Neural crest cell (in vitro differentiated cells): ENCODE results near the gene SPHK2. TPM values are rescaled to one million over a fixed set of nuclear protein-coding genes. Genes with fewer than 3 reads are reported as not detected.

Experiments
- DNase-seq: peaks from one replicate; pipeline ENCODE4 v3.0.0; 2021; ENCODE audit warnings: low read depth, mixed read lengths, low spot score
- H3K27ac Mint-ChIP-seq: one replicate; pipeline ENCODE4 v1.8.0; 2021; ENCODE audit warnings: mild to moderate bottlenecking, mixed read lengths; ENCODE audit not compliant: unreplicated experiment
- H3K27me3 Mint-ChIP-seq: 2 replicates; pipeline ENCODE4 v1.8.0; 2021; ENCODE audit warnings: low read depth, mild to moderate bottlenecking, mixed read lengths
- H3K36me3 Mint-ChIP-seq: 2 replicates; pipeline ENCODE4 v1.8.0; 2021; ENCODE audit warnings: low read depth, mild to moderate bottlenecking, mixed read lengths
- H3K4me1 Mint-ChIP-seq: 2 replicates; pipeline ENCODE4 v1.8.0; 2021; ENCODE audit warnings: mixed read lengths
- H3K4me3 Mint-ChIP-seq: one replicate; pipeline ENCODE4 v1.8.0; 2021; ENCODE audit warnings: mild to moderate bottlenecking, mixed read lengths
- H3K9me3 Mint-ChIP-seq: 2 replicates; pipeline ENCODE4 v1.8.0; 2021; ENCODE audit warnings: mixed read lengths
- long read RNA-seq: library from polyadenylated mRNA; unstranded; transcript quantifications from one replicate; pipeline ENCODE4 v2.0.0, GENCODE V29; 2020
- total RNA-seq: library from RNA; stranded (reverse); gene quantifications from 2 replicates; pipeline ENCODE4 v1.2.1, GENCODE V29; 2021
- TF ChIP-seq, protein P1 (sequence below): fragments of 200-600 bp; sonication (generic); conservative IDR thresholded peaks from 2 replicates; pipeline ENCODE4 v1.5.0; 2021; ENCODE audit warnings: antibody characterized with exemption, mild to moderate bottlenecking

SPHK2 gene, protein sequence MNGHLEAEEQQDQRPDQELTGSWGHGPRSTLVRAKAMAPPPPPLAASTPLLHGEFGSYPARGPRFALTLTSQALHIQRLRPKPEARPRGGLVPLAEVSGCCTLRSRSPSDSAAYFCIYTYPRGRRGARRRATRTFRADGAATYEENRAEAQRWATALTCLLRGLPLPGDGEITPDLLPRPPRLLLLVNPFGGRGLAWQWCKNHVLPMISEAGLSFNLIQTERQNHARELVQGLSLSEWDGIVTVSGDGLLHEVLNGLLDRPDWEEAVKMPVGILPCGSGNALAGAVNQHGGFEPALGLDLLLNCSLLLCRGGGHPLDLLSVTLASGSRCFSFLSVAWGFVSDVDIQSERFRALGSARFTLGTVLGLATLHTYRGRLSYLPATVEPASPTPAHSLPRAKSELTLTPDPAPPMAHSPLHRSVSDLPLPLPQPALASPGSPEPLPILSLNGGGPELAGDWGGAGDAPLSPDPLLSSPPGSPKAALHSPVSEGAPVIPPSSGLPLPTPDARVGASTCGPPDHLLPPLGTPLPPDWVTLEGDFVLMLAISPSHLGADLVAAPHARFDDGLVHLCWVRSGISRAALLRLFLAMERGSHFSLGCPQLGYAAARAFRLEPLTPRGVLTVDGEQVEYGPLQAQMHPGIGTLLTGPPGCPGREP
- 48.5 and 50.3 TPM in 2 replicates for total RNA-seq
- long read RNA-seq, partial matches to known transcripts, result 0 of 1 reads
- long read RNA-seq, other reads (novel, unspliced or antisense), result 1 of 1 reads

DNA sequence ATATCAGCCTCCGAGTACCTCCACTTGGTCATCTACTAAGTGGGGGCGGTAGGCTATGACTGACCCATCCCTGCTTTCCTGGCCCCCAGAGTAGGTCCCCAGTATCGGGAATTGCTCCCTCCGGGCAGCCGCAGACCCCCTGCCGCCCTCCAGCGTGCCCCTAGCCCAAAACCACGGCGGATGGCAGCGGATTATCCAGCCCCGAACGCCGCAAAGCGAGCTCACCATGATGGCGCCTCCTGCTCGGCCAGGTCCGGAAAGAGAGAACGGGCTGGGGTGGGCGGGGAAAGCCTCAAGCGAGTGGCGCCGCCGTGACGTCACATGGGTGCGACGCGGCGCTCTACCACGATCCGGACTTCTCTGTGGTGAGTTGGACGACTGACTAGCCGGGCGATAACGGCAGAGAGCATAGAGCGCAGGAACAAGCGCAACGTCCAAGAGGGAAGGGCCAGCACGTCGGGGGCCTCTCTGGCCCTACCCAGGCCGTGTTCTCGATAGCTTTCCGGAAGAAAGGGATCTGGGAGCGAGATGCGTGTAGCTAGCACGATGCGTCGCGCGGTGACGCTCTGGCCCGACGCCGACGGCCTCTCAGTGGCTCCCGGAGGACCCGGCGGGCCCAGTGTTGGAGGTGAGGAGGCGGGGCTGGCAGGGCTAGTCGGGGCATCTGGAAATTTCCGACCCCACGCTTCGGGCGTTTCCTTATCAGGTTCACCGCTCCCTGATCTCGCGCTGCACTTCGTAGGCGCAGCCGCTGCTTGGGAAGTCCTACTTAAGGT is at the start of gene SPHK2, which contains the start of gene RPL18:
Gene SPHK2, plus strand, starts transcription at position 591 of the 776 bp plus-strand sequence. CDS start 1,009 bp downstream, outside the sequence.
Gene RPL18, minus strand, starts transcription at position 263 of the 776 bp plus-strand sequence. Its CDS starts 35 bp downstream, at position 228.
- TF ChIP-seq, protein P1, sequence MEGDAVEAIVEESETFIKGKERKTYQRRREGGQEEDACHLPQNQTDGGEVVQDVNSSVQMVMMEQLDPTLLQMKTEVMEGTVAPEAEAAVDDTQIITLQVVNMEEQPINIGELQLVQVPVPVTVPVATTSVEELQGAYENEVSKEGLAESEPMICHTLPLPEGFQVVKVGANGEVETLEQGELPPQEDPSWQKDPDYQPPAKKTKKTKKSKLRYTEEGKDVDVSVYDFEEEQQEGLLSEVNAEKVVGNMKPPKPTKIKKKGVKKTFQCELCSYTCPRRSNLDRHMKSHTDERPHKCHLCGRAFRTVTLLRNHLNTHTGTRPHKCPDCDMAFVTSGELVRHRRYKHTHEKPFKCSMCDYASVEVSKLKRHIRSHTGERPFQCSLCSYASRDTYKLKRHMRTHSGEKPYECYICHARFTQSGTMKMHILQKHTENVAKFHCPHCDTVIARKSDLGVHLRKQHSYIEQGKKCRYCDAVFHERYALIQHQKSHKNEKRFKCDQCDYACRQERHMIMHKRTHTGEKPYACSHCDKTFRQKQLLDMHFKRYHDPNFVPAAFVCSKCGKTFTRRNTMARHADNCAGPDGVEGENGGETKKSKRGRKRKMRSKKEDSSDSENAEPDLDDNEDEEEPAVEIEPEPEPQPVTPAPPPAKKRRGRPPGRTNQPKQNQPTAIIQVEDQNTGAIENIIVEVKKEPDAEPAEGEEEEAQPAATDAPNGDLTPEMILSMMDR, result no peak
- peak within 1 kb of the TSS; percentile 96 for H3K4me3 Mint-ChIP-seq
- H3K27me3 Mint-ChIP-seq, result peaks cover 5% of the 10 kb centered on the region
- peaks cover 20% of the 10 kb centered on the region for H3K36me3 Mint-ChIP-seq
- DNase-seq, result peak; percentile 92
- H3K9me3 Mint-ChIP-seq, result no peaks in the 10 kb centered on the region
- H3K4me1 Mint-ChIP-seq, result peaks cover 66% of the 10 kb centered on the region
- H3K27ac Mint-ChIP-seq, result peak within 1 kb of the TSS; percentile 100

DNA sequence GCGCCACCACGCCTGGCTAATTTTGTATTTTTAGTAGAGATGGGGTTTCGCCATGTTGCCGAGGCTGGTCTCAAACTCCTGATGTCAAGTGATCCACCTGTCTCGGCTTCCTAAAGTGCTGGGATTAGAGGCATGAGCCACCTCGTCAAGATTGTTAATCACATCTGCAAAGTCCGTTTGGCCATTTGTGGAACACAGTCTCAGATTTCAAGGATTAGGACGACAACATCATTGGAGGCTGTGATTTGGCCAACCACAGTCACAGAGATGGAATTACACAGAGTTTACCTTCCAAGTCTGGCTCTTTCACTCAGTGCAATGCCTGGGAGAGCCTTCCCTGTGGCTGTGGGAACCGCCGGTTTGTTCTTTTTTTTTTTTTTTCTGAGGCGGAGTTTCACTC is 49.5 kb upstream of the SPHK2 start:
- no peaks in the 10 kb centered on the region for H3K9me3 Mint-ChIP-seq
- H3K4me1 Mint-ChIP-seq, result peaks cover 4% of the 10 kb centered on the region
- TF ChIP-seq, protein P1, result no peak
- no peaks in the 10 kb centered on the region for H3K36me3 Mint-ChIP-seq
- no peak overlapping the region for H3K27ac Mint-ChIP-seq
- H3K4me3 Mint-ChIP-seq, result no peak overlapping the region
- peaks cover 38% of the 10 kb centered on the region for H3K27me3 Mint-ChIP-seq
- DNase-seq, result no peak

DNA sequence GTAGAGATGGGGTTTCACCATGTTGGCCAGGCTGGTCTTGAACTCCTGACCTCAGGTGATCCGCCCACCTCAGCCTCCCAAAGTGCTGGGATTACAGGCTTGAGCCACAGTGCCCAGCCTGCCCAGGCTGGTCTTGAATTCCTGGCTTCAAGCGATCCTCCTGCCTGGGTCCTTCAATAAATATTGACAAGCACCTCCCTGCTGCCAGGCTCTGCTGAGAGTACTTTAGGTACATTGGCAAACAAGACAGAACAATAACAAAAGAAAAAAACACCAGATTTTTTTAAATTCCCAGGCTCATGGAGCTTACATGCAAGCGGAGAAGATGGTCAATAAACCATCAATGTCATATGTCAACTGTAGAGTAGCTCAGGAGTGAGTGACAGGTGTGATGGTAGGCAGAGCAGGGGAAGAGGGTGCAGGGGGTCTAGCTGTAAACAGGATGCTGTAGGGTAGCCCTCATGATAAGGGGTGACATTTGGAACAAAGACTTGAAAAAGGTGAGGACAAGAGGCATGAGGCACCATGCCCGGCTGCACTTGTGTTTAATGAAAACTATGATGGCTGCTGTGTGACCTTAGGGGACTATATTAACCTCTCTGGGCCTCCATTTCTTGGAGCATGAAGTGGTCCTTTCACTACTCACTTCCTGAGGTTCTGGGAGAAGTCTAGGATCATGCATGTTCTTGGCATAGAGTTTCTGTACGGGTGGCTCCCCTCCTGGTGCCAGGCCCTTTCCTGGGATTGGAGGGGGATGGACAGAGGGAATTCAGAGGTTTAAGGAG is 47.7 kb upstream of the SPHK2 start:
- no peaks in the 10 kb centered on the region for H3K9me3 Mint-ChIP-seq
- H3K27ac Mint-ChIP-seq, result no peak overlapping the region
- H3K36me3 Mint-ChIP-seq, result no peaks in the 10 kb centered on the region
- peaks cover 36% of the 10 kb centered on the region for H3K27me3 Mint-ChIP-seq
- peaks cover 4% of the 10 kb centered on the region for H3K4me1 Mint-ChIP-seq
- DNase-seq, result no peak
- H3K4me3 Mint-ChIP-seq, result no peak overlapping the region
- TF ChIP-seq, protein P1, result no peak

DNA sequence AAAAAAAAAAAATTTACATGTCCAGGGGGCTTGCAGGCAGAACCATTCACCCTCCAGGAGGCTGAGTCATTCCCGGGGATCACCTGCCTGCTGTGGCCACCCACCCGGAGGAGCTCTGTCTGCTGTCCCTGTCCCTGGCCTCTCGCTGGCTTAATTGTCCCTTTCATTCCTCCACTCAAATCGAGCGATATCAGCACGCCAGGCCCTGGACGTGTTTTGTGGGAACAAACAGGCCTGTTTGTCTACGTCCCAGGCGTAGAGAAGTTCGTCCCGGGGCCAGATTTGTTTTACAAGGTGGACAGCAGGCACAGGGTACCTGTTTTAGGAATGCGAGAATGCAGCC is 46.2 kb upstream of the SPHK2 start:
- Mint-ChIP-seq H3K27ac (peak overlapping the region; percentile 40), H3K4me3 (no peak overlapping the region), H3K9me3 (no peaks in the 10 kb centered on the region), H3K36me3 (no peaks in the 10 kb centered on the region), H3K4me1 (peaks cover 4% of the 10 kb centered on the region), H3K27me3 (peaks cover 20% of the 10 kb centered on the region)
- TF ChIP-seq, protein P1, result no peak
- no peak for DNase-seq
